Suppressor macrophage (primary cell): Measurements from ENCODE around the gene RPTOR.
"Not testable (repeated sequence)": the region's sequence is repeated elsewhere in the genome, so short reads cannot be mapped to it uniquely, and the experiment has no call there.

Source experiments
- DNase-seq, 4 experiments: peaks; one replicate each; pipeline ENCODE4 v3.0.0-alpha.2; 2020 to 2022
- total RNA-seq, 17 experiments: gene quantifications; one replicate each; lab custom pipeline; 2026; ENCODE audit warnings: mixed read lengths in 6 of 17, inconsistent platforms in 3 of 17; lab: John Stamatoyannopoulos, UW

The RPTOR gene, protein sequence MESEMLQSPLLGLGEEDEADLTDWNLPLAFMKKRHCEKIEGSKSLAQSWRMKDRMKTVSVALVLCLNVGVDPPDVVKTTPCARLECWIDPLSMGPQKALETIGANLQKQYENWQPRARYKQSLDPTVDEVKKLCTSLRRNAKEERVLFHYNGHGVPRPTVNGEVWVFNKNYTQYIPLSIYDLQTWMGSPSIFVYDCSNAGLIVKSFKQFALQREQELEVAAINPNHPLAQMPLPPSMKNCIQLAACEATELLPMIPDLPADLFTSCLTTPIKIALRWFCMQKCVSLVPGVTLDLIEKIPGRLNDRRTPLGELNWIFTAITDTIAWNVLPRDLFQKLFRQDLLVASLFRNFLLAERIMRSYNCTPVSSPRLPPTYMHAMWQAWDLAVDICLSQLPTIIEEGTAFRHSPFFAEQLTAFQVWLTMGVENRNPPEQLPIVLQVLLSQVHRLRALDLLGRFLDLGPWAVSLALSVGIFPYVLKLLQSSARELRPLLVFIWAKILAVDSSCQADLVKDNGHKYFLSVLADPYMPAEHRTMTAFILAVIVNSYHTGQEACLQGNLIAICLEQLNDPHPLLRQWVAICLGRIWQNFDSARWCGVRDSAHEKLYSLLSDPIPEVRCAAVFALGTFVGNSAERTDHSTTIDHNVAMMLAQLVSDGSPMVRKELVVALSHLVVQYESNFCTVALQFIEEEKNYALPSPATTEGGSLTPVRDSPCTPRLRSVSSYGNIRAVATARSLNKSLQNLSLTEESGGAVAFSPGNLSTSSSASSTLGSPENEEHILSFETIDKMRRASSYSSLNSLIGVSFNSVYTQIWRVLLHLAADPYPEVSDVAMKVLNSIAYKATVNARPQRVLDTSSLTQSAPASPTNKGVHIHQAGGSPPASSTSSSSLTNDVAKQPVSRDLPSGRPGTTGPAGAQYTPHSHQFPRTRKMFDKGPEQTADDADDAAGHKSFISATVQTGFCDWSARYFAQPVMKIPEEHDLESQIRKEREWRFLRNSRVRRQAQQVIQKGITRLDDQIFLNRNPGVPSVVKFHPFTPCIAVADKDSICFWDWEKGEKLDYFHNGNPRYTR (N-terminal part only)
- total RNA-seq: 29.9 to 112 (median 50.4) reads per million in 17 experiments

- peak; percentile 87 to 93 (median 92) for DNase-seq
Measured at GRCh38 chr17:80544655-80545498, at the start of gene RPTOR. Gene RPTOR, plus strand, starts transcription at chr17:80544838. Its CDS starts 792 bp downstream, at chr17:80545630.

DNA sequence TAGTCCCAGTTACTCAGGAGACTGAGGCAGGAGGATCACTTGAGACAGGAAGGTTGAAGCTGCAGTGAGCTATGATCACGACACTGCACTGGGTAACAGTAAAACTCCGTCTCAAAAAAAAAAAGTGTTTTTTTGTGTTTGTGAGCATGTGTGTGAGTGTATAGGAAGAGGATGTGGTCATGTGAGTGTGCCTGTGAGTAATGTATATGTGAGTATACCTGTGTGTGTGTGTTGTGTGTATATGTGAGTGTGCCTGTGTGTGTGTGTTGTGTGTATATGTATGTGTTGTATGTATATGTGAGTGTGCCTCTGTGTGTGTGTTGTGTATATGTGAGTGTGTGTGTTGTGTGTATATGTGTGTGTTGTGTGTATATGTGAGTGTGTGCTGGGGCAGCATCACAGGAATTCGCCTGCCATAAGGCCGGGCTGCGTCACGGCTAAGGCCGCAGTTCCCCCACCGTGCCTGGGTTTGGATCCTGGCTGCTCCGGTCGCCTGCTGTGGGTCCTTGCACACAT, 46.9 kb upstream of the RPTOR start:
- DNase-seq: no peak

DNA sequence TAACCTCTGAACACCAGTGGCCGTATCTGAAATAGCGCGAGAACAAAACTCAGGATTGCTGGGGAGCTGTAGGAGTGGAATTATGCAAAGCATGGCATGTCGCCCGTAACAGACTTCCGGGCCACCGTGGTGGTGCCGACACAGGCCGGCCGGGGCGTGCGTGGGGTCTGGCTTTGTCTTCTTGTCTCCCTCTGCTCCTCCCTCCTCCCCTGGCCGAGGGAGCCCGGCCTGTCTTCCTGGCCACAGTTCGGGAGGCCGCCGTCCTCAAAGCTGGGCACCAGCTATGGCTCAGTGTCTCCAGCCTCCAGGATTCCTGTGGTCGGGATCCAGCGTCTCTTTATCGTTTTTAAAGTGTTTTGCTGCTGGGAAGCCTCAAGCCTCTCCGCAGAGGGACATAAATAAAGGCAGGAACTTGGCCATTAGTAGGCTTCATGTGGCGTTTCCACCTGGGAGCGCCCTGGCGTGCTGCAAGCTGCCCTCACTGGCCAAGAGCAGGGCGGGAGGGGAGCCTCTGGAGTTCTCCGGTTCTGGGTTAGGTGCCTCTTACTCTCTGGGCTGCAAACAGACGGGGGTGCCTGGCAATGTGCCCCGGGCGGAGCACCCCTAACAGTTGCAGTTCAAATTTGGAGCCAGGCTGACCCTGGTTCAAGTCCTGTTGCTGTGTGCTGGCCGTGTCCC, 46.3 kb upstream of the RPTOR start:
- no peak for DNase-seq

- DNase-seq: no peak
Measured at GRCh38 chr17:80498920-80499410, 45.7 kb upstream of the RPTOR start.

DNA sequence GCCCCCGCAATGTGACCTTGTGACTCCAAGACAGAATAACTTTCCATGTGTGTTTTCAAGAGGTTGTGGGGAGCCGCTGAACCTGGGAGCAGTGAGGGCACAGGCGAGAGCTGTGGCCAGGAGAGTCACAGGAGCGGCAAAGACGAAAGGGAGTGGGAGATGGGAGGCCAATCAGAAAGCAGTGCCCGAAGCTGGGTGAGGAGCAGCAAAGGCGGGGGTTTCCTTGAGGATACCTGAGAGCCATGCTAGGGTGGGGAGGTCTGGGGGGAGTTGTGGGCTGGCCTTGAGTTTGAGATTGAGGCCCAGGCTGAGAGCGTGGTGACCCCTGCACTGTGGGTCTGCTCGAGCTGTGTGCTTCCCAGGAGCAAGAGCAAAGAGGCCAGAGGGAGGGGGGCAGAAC, 45.1 kb upstream of the RPTOR start:
- no peak for DNase-seq

- no peak for DNase-seq
Measured at GRCh38 chr17:80499961-80500665, 44.5 kb upstream of the RPTOR start.

DNA sequence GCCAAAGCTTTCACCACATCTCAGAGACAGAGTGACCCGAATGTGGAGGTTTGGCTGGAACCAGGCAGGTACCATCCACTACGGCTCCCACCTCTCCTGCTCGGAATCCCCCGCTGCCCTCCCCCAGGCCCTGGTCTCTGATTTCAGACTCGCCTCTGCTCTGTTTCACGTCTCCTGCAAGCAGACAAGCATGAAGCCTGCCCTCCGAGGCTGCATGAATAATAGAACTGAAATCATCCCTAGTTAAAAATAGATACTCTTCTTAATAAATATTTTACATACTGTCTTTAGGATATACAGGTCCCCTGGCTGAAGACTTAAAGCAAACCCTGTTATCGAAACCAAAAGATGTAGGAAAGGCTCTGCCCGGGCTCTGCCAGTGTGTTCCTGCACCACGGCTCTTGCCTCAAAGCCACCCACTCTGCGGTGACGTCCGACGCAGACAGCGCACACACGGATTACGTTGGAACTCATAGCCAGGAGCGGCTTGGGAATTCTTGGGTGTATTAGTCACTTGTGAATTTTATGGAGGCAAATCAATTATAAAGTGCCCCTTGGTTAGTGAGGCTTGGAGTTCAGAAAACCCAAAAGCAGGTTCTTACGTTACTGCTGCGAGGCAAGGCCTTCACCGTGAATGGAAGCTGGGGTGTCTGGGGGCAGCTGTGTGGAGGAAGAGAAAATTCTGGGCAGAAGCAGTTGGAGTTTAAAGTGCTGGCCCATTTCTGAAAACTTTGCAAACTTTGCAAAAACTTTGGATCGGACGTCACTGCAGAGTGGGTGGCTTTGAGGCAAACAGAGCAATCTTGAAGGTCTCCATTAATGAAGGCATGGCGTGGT, 42.7 kb upstream of the RPTOR start:
- DNase-seq: no peak

- DNase-seq: no peak
Measured at GRCh38 chr17:80502578-80502877, 42.1 kb upstream of the RPTOR start.

- no peak for DNase-seq
Measured at GRCh38 chr17:80503031-80503430, 41.6 kb upstream of the RPTOR start.

DNA sequence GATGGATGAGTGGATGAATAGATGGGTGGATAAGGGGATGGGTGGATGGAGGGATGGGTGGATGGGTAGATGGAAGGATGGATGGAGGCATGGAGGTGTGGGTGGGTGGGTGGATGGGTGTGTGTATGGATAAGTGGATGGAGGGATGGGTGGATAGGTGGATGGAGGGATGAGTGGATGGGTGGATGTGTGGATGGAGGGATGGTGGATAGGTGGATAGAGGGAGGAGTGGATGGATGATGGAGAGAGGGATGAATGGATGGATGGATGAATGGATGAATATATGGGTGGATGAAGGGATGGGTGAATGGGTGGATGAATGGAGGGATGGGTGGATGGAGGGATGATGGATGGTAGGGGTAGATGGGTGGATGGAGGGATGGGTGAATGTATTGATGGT, 40.7 kb upstream of the RPTOR start:
- DNase-seq: no peak

DNA sequence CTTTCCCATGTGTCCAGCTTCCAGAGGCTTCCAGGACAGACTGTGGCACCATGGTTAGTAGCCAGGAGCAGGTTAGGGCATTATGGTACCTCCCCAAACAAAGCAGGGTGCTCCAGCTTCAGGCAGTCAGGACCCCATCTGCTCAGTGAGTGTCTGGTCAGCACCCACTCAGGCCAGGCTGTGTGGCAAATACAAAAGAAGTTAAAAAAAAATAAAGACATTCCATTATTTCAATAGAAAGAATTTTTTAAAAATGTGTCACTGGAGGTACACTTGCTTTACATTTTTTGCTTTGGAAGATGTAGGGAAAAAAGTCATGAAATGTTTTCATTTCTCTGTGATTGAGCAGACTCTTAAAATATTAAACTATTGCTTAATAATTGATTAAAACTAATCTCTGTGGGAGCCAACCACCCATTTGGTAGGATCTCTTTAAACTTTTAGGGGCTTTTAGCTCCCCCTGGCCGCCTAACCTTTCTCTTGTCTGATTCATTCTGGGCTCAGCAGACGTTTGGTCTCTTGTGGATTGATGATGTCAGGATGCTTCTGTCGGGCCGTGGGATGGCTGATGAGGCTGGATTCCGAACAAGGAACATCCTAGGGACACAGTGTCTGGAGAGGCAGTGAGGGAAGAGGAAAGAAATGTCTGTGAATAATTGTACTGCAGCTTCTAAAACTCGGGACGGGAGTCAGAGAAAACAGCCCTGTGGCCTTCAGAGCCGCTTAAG, 39.8 kb upstream of the RPTOR start:
- no peak for DNase-seq

DNA sequence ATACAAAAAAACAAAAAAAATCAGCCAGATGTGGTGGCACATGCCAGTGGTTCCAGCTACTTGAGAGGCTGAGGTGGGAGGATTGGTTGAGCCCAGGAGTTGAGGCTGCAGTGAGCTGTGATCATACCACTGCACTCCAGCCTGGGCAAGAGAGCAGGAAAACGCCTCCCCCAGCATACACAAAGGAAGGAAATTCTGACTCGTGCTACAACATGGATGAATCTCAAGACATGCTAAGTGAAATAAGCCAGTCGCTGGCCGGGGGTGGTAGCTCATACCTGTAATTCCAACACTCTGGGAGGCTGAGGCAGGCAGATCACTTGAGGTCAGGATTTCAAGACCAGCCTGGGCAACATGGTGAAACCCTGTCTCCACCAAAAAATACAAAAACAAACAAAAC, 37.5 kb upstream of the RPTOR start:
- not testable (repeated sequence) for DNase-seq

DNA sequence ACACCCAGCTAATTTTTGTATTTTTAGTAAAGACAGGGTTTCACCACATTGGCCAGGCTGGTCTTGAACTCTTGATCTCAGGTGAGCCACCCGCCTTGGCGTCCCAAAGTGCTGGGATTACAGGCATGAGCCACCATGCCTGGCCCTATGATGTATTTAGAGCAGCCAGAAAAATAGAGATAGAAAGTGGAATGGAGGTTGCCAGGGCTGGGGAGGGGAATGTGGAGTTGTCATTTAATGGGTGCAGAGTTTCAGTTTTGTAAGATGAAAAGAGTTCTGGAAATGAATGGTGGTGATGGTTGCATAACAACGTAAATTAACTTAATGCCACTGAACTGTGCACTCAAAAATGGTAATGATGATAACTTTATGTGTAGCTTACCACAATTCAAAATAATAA, 36.7 kb upstream of the RPTOR start:
- DNase-seq: no peak

DNA sequence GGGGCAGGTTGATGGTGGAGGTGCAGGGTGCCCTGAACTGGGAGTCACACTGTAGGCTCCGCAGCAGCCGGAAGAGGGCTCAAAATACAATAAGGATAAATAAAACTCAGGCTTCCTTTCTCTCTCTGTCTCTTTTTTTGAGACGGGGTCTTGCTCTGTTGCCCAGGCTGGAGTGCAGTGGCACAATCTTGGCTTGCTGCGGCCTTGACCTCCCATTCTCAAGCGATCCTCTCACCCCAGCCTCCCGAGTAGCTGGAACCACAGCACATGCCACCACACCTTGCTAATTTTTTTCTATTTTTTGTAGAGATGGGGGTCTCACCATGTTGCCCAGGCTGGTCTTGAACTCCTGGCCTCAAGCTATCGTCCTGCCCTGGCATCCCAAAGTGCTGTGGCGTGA, 35.3 kb upstream of the RPTOR start:
- DNase-seq: no peak

- DNase-seq: no peak
Measured at GRCh38 chr17:80510132-80510531, 34.5 kb upstream of the RPTOR start.

GRCh38 chr17:80510772-80511171, 33.9 kb upstream of the RPTOR start:
- DNase-seq: no peak

DNA sequence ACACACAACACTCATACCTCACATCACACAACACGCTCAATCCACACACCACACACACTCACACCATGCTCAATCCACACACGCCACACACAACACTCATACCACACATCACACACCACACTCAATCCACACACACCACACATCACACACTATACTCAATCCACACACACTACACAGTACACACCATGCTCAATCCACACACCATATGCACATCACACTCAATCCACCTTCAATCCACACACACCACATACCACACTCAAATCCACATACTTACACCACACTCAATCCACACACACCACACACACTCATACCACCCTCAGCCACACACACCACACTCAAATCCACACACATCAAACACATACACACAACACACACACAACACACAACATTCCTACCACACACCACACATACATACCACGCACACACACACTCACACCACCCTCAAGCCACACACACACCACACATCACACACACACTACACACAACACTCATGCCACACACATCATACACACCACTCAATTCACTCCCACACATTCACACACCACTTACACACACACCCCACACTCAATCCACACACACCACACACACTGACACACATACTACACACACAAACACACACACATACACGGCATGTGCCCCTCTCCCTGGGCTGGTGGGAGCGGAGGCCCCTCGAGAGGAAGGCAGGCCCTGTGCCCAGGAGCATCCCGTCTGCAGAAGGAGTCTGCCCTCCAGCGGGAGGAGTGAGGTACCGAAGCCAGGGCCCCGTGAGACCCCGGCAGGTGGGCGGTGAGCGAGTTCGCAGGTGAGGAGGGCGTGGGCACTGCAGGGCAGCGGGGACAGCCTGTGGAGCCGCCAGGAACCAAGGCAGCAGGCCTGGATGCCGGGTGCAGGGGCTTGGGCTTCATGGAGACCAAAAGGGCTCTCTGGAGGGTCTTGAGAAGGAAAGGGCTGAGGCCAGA, 33.1 kb upstream of the RPTOR start:
- no peak for DNase-seq

GRCh38 chr17:80512233-80512632, 32.4 kb upstream of the RPTOR start:
- no peak for DNase-seq
